Frontal cortex (tissue), 4 donors: Measurements from ENCODE around the gene PSMB3. TPM values are rescaled to one million over a fixed set of nuclear protein-coding genes. Genes with fewer than 3 reads are reported as not detected.

ENCODE experiments used
- DNase-seq, 2 donors: peaks; one replicate each; pipeline ENCODE4 v3.0.0; 2012; ENCODE audit warnings: low spot score in 2 of 2
- FAIRE-seq: peaks from 2 replicates; lab custom pipeline; 2012; peaks lifted over from hg19 to GRCh38; lab: Jason Lieb, UNC
- total RNA-seq: library from RNA; depleted of rRNA; stranded (reverse); fragments of >200 nt; gene quantifications from one replicate; pipeline ENCODE4 v1.2.3, GENCODE V29; 2014
- donor health status: control.
- donor health status: control.
- donor health status: control.

The PSMB3 gene
- 196 TPM for total RNA-seq

DNA sequence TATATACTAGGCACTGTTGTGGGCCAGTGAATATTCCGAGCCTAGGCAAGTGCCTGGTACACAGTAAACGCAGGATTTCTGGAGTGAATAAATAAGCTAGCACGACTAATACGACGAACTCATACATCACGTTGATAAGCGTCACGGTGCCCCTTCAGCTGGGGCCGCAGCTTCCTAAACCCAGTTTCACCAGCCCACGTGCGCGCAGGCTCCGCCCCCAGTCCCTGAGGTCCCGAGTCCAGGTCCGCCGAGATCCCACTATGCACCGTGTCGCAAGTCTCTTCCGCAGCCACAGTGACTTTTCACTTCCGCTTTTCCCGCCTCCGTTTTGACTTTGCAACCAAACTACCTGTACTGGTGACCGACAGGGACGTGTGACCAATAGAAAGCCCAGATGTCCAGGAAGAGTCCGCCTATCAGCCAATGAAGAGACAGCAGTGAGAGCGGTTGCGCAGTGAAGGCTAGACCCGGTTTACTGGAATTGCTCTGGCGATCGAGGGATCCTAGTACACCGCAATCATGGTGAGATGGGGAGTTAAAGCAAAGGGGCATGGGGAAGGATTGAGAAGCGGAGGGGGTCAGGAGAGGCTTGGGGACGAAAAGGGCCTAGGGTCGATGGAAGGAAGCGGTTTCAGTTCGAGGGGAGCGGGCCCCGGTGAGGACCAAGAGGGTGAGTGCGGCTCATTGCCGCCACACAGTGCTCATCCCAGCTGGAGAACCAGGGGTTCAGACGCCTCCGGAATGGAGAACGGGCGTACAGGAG, at the start of gene PSMB3:
Gene PSMB3, plus strand, starts transcription at position 434 of the 763 bp plus-strand sequence. Its CDS starts 86 bp downstream, at position 520.
- DNase-seq = peak; percentile 89 to 95
- no peak for FAIRE-seq

DNA sequence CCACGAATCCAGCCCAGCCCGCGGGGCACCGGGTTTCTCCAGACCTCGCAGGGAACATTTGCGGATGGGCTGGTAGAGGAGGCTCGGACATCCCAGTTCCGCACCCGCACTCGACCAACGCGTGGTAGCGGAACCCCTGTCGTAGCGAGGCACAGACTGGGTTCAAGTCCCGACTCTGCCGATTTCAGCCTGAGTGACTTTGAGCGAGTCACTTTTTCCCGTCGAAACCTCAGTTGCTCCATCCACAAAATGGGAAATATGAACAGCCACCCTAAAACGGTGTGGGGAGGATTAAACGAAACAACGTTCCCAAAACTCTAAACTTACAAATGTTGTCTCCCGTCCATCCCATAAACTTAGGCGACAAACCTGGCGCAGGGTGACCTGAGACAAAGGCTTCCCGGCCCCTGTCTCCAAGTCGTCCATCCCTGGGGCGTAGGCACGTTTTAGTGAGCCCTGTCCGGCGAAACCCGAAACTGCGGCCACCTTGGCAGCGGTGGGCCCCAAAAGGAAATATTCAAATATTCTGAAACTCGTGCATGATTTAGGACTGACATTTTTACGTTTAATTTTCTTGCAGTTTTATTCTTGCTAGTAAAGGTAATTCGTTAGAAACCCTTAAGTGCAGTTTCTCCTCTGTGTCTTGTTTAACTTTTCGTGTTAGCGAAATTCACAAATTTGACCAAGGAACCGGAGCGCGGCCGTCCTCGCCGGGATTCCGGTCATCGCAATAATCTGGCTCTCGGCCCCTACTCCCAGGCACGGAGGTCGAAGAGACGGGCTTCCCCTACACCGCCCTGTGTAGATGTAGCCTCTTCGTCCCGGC, 49.4 kb upstream of the PSMB3 start:
- no peak for FAIRE-seq
- peak; percentile 11 to 40 for DNase-seq

- FAIRE-seq = no peak
- DNase-seq = peak; percentile 53 to 58
Measured at GRCh38 chr17:38703742-38704605, 48.6 kb upstream of the PSMB3 start.

- DNase-seq (peak; percentile 93 to 97), FAIRE-seq (no peak)
Measured at GRCh38 chr17:38704606-38705522, 47.7 kb upstream of the PSMB3 start, which contains the start of gene MLLT6. TSS of gene MLLT6 (plus strand) at chr17:38705273. CDS start at chr17:38705633, 360 bp downstream.

DNA sequence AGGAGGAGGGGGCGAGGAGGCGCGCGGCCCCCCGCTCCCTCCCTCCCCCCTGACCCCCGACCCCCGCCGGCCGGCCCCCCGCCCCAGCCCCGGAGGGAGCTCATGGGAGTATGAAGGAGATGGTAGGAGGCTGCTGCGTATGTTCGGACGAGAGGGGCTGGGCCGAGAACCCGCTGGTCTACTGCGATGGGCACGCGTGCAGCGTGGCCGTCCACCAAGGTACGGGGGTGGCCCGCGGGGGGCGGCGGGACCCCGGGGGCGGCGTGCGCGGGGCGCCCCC, 47.1 kb upstream of the PSMB3 start:
- no peak for FAIRE-seq
- DNase-seq = no peak

GRCh38 chr17:38705803-38706504, 46.6 kb upstream of the PSMB3 start:
- DNase-seq (peak; percentile 57 to 70), FAIRE-seq (no peak)

GRCh38 chr17:38706505-38707216, 45.9 kb upstream of the PSMB3 start:
- DNase-seq = peak in 1 of 2 donors; percentile 34
- no peak for FAIRE-seq

DNA sequence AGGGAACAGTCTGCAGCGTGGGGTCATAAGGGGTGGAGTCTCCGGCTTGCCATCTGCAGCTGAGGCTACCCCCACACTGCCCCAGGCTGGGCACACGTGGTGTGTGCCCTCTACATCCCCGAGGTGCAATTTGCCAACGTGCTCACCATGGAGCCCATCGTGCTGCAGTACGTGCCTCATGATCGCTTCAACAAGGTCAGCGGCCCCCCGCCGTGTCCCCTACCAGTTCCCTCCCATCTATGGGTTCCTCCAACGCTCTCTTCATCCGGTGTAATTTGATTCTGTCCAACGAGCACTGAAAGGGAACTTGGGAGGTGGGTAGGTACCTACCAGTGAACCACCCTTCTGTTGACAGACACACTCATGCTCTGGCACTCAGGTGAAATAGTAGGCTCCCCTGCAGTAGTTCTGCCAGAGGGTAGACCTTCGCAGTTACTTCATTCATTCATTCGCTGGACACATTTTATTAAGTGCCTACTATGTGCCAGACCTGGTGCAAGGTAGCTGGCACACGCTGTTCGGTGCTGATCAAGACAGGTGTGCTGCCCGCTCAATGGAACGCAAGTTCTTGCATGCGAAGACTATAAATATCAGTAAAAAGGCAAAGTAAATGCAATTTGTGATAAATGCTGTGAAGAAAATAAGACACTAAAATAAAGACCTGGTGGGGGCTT, 44.7 kb upstream of the PSMB3 start:
- no peak for FAIRE-seq
- DNase-seq = peak in 1 of 2 donors; percentile 14

DNA sequence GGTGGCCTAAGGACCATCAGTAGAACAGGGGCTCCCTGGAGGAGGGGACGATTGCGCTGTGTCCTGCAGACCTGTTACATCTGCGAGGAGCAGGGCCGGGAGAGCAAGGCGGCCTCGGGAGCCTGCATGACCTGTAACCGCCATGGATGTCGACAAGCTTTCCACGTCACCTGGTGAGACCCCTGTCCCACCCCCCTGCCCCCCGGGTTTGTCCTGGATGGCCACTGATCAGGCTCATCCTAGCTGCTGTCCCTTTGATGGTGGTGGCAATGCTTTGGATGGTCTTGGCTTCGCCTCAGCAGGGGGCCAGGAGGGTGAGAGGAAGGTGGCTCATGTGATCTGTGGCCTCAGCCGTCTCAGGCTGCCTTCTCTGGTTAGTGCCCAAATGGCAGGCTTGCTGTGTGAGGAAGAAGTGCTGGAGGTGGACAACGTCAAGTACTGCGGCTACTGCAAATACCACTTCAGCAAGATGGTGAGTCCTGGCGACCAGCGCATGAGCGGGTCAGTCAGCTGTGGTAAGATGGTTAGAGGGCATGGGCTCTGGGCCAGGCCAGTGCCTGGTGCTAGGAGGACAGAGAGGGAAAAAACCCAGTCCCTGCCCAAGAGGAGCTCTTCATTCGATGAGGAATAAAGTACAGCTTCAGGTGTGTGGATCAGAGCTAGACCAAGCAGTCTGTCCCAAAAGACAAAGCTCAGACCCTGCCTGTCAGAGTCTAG, 43.3 kb upstream of the PSMB3 start:
- FAIRE-seq (no peak), DNase-seq (no peak)

- DNase-seq (no peak), FAIRE-seq (no peak)
Measured at GRCh38 chr17:38709864-38710603, 42.5 kb upstream of the PSMB3 start.

- no peak for DNase-seq
- no peak for FAIRE-seq
Measured at GRCh38 chr17:38710604-38710962, 42.0 kb upstream of the PSMB3 start.

DNA sequence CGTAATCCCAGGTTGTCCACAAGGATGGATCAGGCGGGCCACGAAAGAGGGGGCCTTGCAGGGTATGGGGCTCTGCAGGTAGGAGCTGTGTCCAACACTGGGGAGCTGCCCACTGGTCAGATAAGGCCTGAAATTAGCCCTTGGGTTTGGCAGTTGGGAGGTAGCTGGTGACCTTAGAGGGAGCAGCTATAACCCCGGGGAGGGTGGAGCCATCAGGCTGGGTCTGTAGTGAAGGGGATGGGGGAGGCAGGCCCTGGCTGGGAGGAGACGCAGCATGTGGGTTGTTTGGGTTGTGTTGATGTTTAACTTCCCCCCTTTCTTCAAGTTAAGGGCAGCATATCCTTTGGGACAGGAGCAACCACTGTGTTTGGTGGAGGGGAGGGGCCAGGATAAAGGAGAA, 41.6 kb upstream of the PSMB3 start:
- DNase-seq (no peak), FAIRE-seq (no peak)

- FAIRE-seq = no peak
Measured at GRCh38 chr17:38711792-38712571, 40.6 kb upstream of the PSMB3 start.

GRCh38 chr17:38712593-38712992, 39.9 kb upstream of the PSMB3 start:
- FAIRE-seq (no peak), DNase-seq (no peak)

More at GRCh38 chr17:38711792-38712571, 40.6 kb upstream of the PSMB3 start:
- DNase-seq = no peak

DNA sequence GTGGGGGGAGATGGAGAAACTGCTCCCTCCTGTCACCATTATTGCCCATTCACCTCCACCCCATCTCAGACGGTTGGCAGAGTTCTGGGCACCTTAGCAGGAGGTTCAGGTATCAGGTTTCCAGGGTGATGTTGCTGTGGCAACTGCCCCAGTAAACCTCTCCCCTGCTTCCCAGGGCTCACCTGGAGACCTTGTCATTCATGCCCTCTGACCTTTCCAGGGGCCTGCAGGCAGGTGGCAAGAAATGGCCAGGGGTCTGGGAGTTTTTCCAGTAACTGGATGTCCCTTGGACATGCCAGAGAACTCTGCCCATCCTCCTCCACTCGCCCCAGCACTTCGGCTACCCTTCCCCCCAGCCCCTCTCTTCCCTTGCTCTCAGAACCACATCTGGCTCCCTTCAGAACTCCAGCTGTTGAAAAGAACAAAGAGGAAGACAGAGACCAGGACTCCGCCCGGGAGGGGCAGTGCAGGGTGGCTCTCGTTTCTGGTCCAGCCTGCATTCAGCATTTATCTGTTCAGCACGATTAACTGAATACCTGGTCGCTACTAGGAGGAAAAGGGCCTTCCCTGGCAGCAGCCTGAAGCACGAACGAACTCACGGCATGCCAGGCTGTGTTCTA, 39.0 kb upstream of the PSMB3 start:
- FAIRE-seq (no peak), DNase-seq (no peak)
